ENCODE data around the gene RNU2-1. TPM values are rescaled to one million over a fixed set of nuclear protein-coding genes. Genes with fewer than 3 reads are reported as not detected.

The RNU2-1 gene
- total RNA-seq, 1 experiment from 2014 or later, result 6,186 TPM

- Histone ChIP-seq H2BK5ac (ENCODE audit: insufficient read length, low read length) (no peak overlapping the region), H3K79me2 (ENCODE audit: insufficient read depth, low read length) (no peaks in the 10 kb centered on the region), H3K9ac (ENCODE audit: extremely low read depth, insufficient read length, low read length) (no peak overlapping the region), H2AFZ (ENCODE audit: low read length) (no peak overlapping the region), H3K23ac (ENCODE audit: insufficient read length, low read depth, low read length) (no peak overlapping the region), H2BK12ac (ENCODE audit: insufficient read length, low read depth, low read length) (no peak overlapping the region), H2AK5ac (ENCODE audit: insufficient read length, low read length) (no peak overlapping the region), H3K9me3 (ENCODE audit: control insufficient read depth, low read depth, low read length) (no peaks in the 10 kb centered on the region), H3K79me1 (ENCODE audit: insufficient read depth, low read depth, low read length, poor library complexity, severe bottlenecking) (no peaks in the 10 kb centered on the region), H2BK120ac (ENCODE audit: low read depth, low read length, poor library complexity, severe bottlenecking) (no peak overlapping the region), H3K56ac (ENCODE audit: insufficient read length, low read depth, low read length) (no peak overlapping the region), H4K91ac (ENCODE audit: insufficient read length, low read depth, low read length) (no peak overlapping the region), H2BK20ac (ENCODE audit: low read depth, low read length, poor library complexity, severe bottlenecking) (no peak overlapping the region), H3K4me1 (ENCODE audit: insufficient read depth, low read length) (no peaks in the 10 kb centered on the region), H3K14ac (ENCODE audit: insufficient read depth, low read length) (no peak overlapping the region), H3K4ac (ENCODE audit: low read depth, low read length) (no peak overlapping the region), H3K23me2 (ENCODE audit: insufficient read length, low read depth, low read length, poor library complexity, severe bottlenecking) (no peaks in the 10 kb centered on the region), H3K18ac (ENCODE audit: insufficient read length, low read depth, low read length) (no peak overlapping the region), H4K8ac (replicated peaks; ENCODE audit: insufficient read length, low read depth, low read length) (no peak overlapping the region), H4K20me1 (ENCODE audit: control insufficient read depth, insufficient read depth, insufficient read length) (no peaks in the 10 kb centered on the region), H3K4me2 (ENCODE audit: insufficient read depth, insufficient read length, low read length) (no peak overlapping the region), H3T11ph (ENCODE audit: low read length) (no peak overlapping the region), H3K27ac (ENCODE audit: insufficient read length, low read depth, low read length) (no peak overlapping the region), H4K5ac (ENCODE audit: insufficient read length, low read depth, low read length) (no peak overlapping the region), H3K27me3 (ENCODE audit: insufficient read depth, low read length) (no peaks in the 10 kb centered on the region), H2BK15ac (ENCODE audit: low read depth, low read length) (no peak overlapping the region)
- WGBS (ENCODE audit: extremely low coverage, insufficient read length, low lambda C conversion rate), result no CpG with 5 or more reads among the region's 4 CpGs
- H3K4me3 Mint-ChIP-seq, result no peak overlapping the region
- no peaks in the 10 kb centered on the region for H3K4me1 Mint-ChIP-seq
- H3K27ac Mint-ChIP-seq, result no peak overlapping the region; a peak in 1 of 7 replicates
- peaks cover 15 to 65% (median 64%) of the 10 kb centered on the region in 3 experiments; a peak in 6 of 7 replicates for H3K36me3 Mint-ChIP-seq (ENCODE audit: insufficient read depth in 1 of 3, low read depth in 3 of 3)
- no peak for DNase-seq
- H3K9me3 Mint-ChIP-seq, result no peaks in the 10 kb centered on the region
- no peaks in the 10 kb centered on the region for H3K27me3 Mint-ChIP-seq (ENCODE audit: low read depth)
- TF ChIP-seq, protein P1, sequence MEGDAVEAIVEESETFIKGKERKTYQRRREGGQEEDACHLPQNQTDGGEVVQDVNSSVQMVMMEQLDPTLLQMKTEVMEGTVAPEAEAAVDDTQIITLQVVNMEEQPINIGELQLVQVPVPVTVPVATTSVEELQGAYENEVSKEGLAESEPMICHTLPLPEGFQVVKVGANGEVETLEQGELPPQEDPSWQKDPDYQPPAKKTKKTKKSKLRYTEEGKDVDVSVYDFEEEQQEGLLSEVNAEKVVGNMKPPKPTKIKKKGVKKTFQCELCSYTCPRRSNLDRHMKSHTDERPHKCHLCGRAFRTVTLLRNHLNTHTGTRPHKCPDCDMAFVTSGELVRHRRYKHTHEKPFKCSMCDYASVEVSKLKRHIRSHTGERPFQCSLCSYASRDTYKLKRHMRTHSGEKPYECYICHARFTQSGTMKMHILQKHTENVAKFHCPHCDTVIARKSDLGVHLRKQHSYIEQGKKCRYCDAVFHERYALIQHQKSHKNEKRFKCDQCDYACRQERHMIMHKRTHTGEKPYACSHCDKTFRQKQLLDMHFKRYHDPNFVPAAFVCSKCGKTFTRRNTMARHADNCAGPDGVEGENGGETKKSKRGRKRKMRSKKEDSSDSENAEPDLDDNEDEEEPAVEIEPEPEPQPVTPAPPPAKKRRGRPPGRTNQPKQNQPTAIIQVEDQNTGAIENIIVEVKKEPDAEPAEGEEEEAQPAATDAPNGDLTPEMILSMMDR (conservative IDR thresholded peaks at IDR 0.05), result no peak
These were observed 33.6 kb downstream of the RNU2-1 start for GRCh38 chr17:43200127-43200526.

Measured in H9 (cell line).